PC-9 (cell line): ENCODE results near the gene FAM72B.
"Not testable (repeated sequence)": the region's sequence is repeated elsewhere in the genome, so short reads cannot be mapped to it uniquely, and the experiment has no call there.

Source experiments
- EZH2 ChIP-seq: fragments of 200-600 bp; sonication (generic); IDR thresholded peaks from 2 replicates; pipeline ENCODE4 v1.8.0; 2017; ENCODE audit warnings: antibody characterized with exemption, low read depth
- TF ChIP-seq, protein P1 (sequence below): fragments of 200-600 bp; sonication (generic); conservative IDR thresholded peaks from 2 replicates; pipeline ENCODE4 v1.6.1; 2017; ENCODE audit warnings: mixed run types, antibody characterized with exemption, mild to moderate bottlenecking, moderate library complexity

DNA sequence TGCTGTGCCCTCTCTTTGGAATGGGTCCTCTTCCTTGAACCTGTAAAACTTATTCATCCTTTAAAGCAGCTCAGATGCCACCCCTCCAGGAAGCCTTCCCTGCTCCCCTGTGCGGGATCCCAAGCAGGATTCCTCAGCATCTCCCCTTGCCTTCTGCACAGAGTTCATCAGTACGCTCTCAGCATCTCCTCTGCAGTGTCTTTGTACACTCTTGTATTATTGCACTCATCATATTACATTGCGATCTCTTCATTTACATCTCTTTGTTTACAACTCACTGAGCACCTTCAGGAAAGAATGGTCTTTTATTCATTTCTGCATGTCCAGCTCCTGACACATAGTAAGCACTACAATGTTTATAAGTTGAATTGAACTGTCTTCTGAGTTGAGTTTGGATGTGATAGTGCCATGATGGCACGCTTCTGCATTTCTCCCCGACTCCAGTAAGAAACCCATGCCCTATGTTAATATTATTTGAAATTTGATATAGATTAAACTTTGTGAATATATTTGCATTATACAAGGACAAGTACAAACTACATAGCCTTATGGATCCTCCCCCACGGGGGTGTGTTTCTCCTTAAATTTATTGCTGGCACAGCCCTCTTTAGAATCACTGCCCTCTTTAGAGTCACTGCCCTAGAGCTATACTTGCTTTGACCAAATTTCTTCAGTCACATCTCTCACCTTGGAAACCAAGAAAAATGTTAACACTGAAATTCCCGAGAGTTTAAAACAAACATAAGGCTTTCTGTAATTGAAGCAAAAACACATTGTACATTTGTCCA is 13.1 kb upstream of the FAM72B start:
- TF ChIP-seq, protein P1, sequence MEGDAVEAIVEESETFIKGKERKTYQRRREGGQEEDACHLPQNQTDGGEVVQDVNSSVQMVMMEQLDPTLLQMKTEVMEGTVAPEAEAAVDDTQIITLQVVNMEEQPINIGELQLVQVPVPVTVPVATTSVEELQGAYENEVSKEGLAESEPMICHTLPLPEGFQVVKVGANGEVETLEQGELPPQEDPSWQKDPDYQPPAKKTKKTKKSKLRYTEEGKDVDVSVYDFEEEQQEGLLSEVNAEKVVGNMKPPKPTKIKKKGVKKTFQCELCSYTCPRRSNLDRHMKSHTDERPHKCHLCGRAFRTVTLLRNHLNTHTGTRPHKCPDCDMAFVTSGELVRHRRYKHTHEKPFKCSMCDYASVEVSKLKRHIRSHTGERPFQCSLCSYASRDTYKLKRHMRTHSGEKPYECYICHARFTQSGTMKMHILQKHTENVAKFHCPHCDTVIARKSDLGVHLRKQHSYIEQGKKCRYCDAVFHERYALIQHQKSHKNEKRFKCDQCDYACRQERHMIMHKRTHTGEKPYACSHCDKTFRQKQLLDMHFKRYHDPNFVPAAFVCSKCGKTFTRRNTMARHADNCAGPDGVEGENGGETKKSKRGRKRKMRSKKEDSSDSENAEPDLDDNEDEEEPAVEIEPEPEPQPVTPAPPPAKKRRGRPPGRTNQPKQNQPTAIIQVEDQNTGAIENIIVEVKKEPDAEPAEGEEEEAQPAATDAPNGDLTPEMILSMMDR = not testable (repeated sequence)
- not testable (repeated sequence) for TF ChIP-seq EZH2
